HEK293 (cell line): Measurements from ENCODE around the gene SYT14.

Experiments used
- CTCF ChIA-PET: fragments of 350-600 bp; formaldehyde crosslinking; extraction: SDS; loops from one replicate; lab custom pipeline; 2021; ENCODE audit warnings: antibody characterized with exemption; lab: Yijun Ruan, JAX
- POLR2A ChIA-PET: fragments of 300-600 bp; formaldehyde crosslinking; extraction: SDS; loops from one replicate; lab custom pipeline; 2020; ENCODE audit warnings: antibody characterized with exemption, inconsistent platforms; lab: Yijun Ruan, JAX
- H3K27ac ChIP-seq: fragments of 200-500 bp; sonication (Bioruptor generic); 2 replicates; pipeline ENCODE4 v1.5.1; 2014; ENCODE audit warnings: low read depth, low read length, control low read depth, inconsistent platforms; ENCODE audit errors: extremely low read depth
- H3K36me3 ChIP-seq, 2 experiments: fragments of 200-500 bp in 1 of 2; sonication (Bioruptor generic) in 1 of 2; 1 replicate in 1 of 2; 2 replicates in 1 of 2; pipeline ENCODE4 v1.5.1; 2014 to 2017; ENCODE audit warnings: inconsistent platforms in 2 of 2, low read length in 2 of 2; ENCODE audit not compliant: control insufficient read depth in 2 of 2, insufficient read depth in 1 of 2
- H3K4me1 ChIP-seq: fragments of 200-500 bp; sonication (Bioruptor generic); 2 replicates; pipeline ENCODE4 v1.5.1; 2014; ENCODE audit warnings: mild to moderate bottlenecking, low read length, inconsistent platforms; ENCODE audit not compliant: control insufficient read depth, insufficient read depth
- H3K4me3 ChIP-seq: 2 replicates; pipeline ENCODE4 v1.5.1; 2011; ENCODE audit warnings: low read depth, mild to moderate bottlenecking, control low read depth, low read length, moderate library complexity
- H3K9me3 ChIP-seq: fragments of 200-500 bp; sonication (Bioruptor generic); 2 replicates; pipeline ENCODE4 v1.5.1; 2014; ENCODE audit warnings: low read depth, low read length, inconsistent platforms; ENCODE audit not compliant: control insufficient read depth, insufficient read depth
- GLI2 ChIP-seq: fragments of 450-650 bp; formaldehyde crosslinking; IDR thresholded peaks from 2 replicates; pipeline ENCODE4; 2017; ENCODE audit warnings: missing biosample characterization, missing genetic modification characterization, low read depth, borderline replicate concordance
- GLIS1 ChIP-seq: fragments of 450-650 bp; formaldehyde crosslinking; IDR thresholded peaks from 2 replicates; pipeline ENCODE4 v1.5.1; 2016; ENCODE audit warnings: missing biosample characterization, missing genetic modification characterization
- KLF1 ChIP-seq: fragments of 450-650 bp; formaldehyde crosslinking; IDR thresholded peaks from 2 replicates; pipeline ENCODE4 v1.5.1; 2016; ENCODE audit warnings: missing biosample characterization, missing genetic modification characterization
- MZF1 ChIP-seq: fragments of 450-650 bp; formaldehyde crosslinking; IDR thresholded peaks from 2 replicates; pipeline ENCODE4 v1.5.1; 2017; ENCODE audit warnings: missing biosample characterization, missing genetic modification characterization, borderline replicate concordance
- OSR2 ChIP-seq: fragments of 450-650 bp; formaldehyde crosslinking; IDR thresholded peaks from 2 replicates; pipeline ENCODE4 v1.5.1; 2016; ENCODE audit warnings: missing biosample characterization, missing genetic modification characterization
- SCRT2 ChIP-seq: fragments of 450-650 bp; formaldehyde crosslinking; IDR thresholded peaks from 2 replicates; pipeline ENCODE4 v1.5.1; 2016; ENCODE audit warnings: missing biosample characterization, missing genetic modification characterization
- SETDB1 ChIP-seq: IDR thresholded peaks from one replicate; pipeline ENCODE4 v1.6.1; 2017; ENCODE audit warnings: mild to moderate bottlenecking, low read length, moderate library complexity, mixed read lengths; ENCODE audit not compliant: insufficient read length
- ZFP41 ChIP-seq: fragments of 450-650 bp; formaldehyde crosslinking; IDR thresholded peaks from 2 replicates; pipeline ENCODE4 v1.5.1; 2016; ENCODE audit warnings: missing biosample characterization, missing genetic modification characterization, borderline replicate concordance
- ZNF138 ChIP-seq: fragments of 450-650 bp; formaldehyde crosslinking; IDR thresholded peaks from 2 replicates; pipeline ENCODE4 v1.5.1; 2016; ENCODE audit warnings: missing biosample characterization, missing genetic modification characterization, borderline replicate concordance
- ZNF155 ChIP-seq: fragments of 450-650 bp; formaldehyde crosslinking; IDR thresholded peaks from 2 replicates; pipeline ENCODE4 v1.5.1; 2016; ENCODE audit warnings: missing biosample characterization, missing genetic modification characterization
- ZNF239 ChIP-seq: fragments of 450-650 bp; formaldehyde crosslinking; IDR thresholded peaks from 2 replicates; pipeline ENCODE4 v1.5.1; 2016; ENCODE audit warnings: missing biosample characterization, missing genetic modification characterization
- ZNF473 ChIP-seq: fragments of 450-650 bp; formaldehyde crosslinking; IDR thresholded peaks from 2 replicates; pipeline ENCODE4 v1.5.1; 2017; ENCODE audit warnings: missing biosample characterization, missing genetic modification characterization
- ZNF521 ChIP-seq: fragments of 450-650 bp; formaldehyde crosslinking; IDR thresholded peaks from 2 replicates; pipeline ENCODE4 v1.5.1; 2017; ENCODE audit warnings: missing biosample characterization, mild to moderate bottlenecking, missing genetic modification characterization
- ZNF549 ChIP-seq: fragments of 450-650 bp; IDR thresholded peaks from 2 replicates; pipeline ENCODE4 v1.5.1; 2018; ENCODE audit warnings: missing biosample characterization, missing genetic modification characterization, mild to moderate bottlenecking, inconsistent platforms, moderate library complexity
- ZNF623 ChIP-seq: fragments of 450-650 bp; formaldehyde crosslinking; IDR thresholded peaks from 2 replicates; pipeline ENCODE4 v1.5.1; 2016; ENCODE audit warnings: missing biosample characterization, missing genetic modification characterization
- TF ChIP-seq, protein P1 (sequence below): fragments of 450-650 bp; formaldehyde crosslinking; IDR thresholded peaks from 2 replicates; pipeline ENCODE4 v1.5.1; 2016; ENCODE audit warnings: missing biosample characterization, missing genetic modification characterization
- TF ChIP-seq, protein P2 (sequence below): fragments of 450-650 bp; formaldehyde crosslinking; IDR thresholded peaks from 2 replicates; pipeline ENCODE4 v1.5.1; 2016; ENCODE audit warnings: missing biosample characterization, missing genetic modification characterization, low read depth

SYT14 gene

DNA sequence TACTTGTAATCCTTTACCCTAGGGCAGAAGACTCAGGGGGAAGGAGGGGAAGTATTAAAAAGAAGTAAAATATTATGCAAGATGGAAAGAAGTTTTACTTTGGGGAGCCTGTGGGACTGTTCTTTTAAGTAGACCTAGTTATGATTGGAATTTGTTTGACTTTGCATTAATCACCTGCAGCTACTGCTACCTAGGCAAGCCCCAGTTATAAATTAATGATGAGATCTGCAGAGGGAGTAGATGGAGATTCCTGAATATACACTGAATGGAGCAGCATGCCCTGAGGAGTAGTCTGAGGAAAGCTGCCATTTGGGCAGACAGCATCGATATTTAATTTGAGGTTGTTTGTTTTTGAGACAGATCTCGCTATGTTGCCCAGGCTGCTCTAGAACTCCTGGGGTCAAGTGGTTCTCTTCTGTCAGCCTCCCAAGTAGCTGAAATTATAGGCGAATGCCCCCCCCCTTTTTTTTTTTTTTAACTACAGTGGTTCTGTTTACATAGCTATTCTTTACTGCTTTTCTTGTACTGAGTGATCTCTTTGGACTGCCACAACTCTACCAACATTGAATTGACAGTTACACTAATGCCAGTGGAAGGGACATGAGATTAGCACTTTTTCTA, 213.1 kb downstream of the SYT14 start (continued):
- TF ChIP-seq ZNF521 (tag by site-specific recombination): no peak
- TF ChIP-seq GLIS1 (tag by site-specific recombination): peak; percentile 68
- TF ChIP-seq MZF1 (tag by site-specific recombination): 0 out of 2 replicates have a peak, but pooled peaks have one; percentile 11
- TF ChIP-seq SCRT2: no peak
- TF ChIP-seq, protein P1, sequence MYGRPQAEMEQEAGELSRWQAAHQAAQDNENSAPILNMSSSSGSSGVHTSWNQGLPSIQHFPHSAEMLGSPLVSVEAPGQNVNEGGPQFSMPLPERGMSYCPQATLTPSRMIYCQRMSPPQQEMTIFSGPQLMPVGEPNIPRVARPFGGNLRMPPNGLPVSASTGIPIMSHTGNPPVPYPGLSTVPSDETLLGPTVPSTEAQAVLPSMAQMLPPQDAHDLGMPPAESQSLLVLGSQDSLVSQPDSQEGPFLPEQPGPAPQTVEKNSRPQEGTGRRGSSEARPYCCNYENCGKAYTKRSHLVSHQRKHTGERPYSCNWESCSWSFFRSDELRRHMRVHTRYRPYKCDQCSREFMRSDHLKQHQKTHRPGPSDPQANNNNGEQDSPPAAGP (tag by site-specific recombination): no peak

DNA sequence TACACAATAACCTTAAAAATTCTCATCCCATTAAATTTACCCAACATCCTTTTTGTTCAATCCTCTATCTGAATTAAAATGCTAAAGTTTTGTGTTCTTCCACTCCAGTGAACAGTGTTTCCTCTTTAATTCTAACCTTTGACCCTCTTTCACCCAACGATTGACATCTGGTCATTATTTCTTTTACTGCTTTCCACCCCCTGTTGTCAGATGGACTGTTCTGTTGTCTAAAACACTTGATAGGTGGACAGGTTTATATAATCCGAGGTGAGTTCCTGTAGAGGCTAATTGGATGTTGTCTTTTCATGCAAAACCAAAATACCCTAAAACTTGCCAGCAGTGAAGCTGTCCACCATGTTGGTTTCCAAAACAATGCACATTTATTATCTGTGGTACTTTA, 221.2 kb downstream of the SYT14 start:
- Histone ChIP-seq H3K36me3 (no peaks in the 10 kb centered on the region), H3K4me3 (no peak overlapping the region), H3K4me1 (peaks cover 8% of the 10 kb centered on the region), H3K9me3 (no peaks in the 10 kb centered on the region), H3K27ac (no peak overlapping the region)
- CTCF ChIA-PET: no interaction called here
- no peak for TF ChIP-seq ZNF549 (tag by site-specific recombination)
- no peak for TF ChIP-seq ZNF473 (tag by site-specific recombination)
- TF ChIP-seq SETDB1: no peak
- POLR2A ChIA-PET: no interaction called here

DNA sequence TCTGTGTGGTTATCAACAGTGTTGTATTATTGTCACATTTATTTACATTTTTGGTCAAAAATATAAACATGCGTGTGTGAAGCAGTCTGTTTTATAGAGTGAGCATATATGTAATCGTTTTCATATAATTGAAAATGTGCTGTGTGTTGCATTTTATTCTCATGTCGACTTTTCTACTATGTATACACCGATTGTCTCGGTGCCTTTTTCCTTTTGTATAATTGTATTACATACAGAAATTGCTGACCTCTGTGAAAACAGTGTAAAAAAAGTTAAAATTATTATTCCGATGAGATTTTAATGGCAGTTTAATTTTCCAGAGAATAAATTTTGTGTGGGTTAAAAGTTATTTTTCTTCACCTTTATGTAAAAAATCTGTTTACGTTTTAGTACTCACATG, 232.2 kb downstream of the SYT14 start:
- H3K36me3 ChIP-seq: no peaks in the 10 kb centered on the region
- H3K4me3 ChIP-seq: no peak overlapping the region
- POLR2A ChIA-PET: interaction anchor here (1.2 kb wide), 1 partner anchor 122 kb away, joined by 3 read pairs; no protein-coding TSS in a partner anchor
- no peak overlapping the region for H3K27ac ChIP-seq
- TF ChIP-seq ZFP41: no peak
- TF ChIP-seq ZNF155 (tag by site-specific recombination): no peak
- TF ChIP-seq, protein P2, sequence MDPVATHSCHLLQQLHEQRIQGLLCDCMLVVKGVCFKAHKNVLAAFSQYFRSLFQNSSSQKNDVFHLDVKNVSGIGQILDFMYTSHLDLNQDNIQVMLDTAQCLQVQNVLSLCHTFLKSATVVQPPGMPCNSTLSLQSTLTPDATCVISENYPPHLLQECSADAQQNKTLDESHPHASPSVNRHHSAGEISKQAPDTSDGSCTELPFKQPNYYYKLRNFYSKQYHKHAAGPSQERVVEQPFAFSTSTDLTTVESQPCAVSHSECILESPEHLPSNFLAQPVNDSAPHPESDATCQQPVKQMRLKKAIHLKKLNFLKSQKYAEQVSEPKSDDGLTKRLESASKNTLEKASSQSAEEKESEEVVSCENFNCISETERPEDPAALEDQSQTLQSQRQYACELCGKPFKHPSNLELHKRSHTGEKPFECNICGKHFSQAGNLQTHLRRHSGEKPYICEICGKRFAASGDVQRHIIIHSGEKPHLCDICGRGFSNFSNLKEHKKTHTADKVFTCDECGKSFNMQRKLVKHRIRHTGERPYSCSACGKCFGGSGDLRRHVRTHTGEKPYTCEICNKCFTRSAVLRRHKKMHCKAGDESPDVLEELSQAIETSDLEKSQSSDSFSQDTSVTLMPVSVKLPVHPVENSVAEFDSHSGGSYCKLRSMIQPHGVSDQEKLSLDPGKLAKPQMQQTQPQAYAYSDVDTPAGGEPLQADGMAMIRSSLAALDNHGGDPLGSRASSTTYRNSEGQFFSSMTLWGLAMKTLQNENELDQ (tag by site-specific recombination): no peak
- TF ChIP-seq, protein P1 (tag by site-specific recombination): no peak
- no peak for TF ChIP-seq ZNF138 (tag by site-specific recombination)
- TF ChIP-seq OSR2 (tag by site-specific recombination): no peak
- no peak for TF ChIP-seq ZNF239 (tag by site-specific recombination)
- no peak for TF ChIP-seq ZNF623 (tag by site-specific recombination)
- TF ChIP-seq, all 188 proteins: peak for 0
- no peaks in the 10 kb centered on the region for H3K9me3 ChIP-seq
- H3K4me1 ChIP-seq: no peaks in the 10 kb centered on the region
- CTCF ChIA-PET: interaction anchor here (1.0 kb wide), 1 partner anchor 237 kb away, joined by 3 read pairs; no protein-coding TSS in a partner anchor

DNA sequence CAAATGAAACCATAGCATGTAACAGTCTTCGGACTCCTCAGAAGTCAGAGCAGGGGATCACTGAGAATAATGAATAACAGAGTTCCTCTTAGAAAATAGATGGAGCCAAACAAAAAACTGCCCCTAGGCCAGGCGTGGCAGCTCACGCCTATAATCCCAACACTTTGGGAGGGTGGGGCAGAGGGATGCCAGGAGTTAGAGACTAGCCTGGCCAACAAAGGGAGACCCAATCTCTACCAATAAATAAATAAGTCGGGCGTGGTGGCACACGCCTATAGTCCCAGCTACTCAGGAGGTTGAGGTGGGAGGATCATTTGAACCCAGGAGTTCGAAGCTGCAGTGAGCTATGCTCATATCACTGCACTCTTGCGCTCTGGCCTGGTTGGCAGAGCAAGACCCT, 236.1 kb downstream of the SYT14 start:
- Histone ChIP-seq H3K36me3 (no peaks in the 10 kb centered on the region), H3K9me3 (no peaks in the 10 kb centered on the region), H3K4me1 (no peaks in the 10 kb centered on the region), H3K4me3 (no peak overlapping the region), H3K27ac (no peak overlapping the region)
- ChIA-PET CTCF (no interaction called here), POLR2A (no interaction called here)
- TF ChIP-seq KLF1 (tag by site-specific recombination): peak; percentile 93
- TF ChIP-seq GLI2 (tag by site-specific recombination): no peak
